ENCODE measurements around the gene ABCA13.

ABCA13 gene

GRCh38 chr7:48426966-48427555 is 255.8 kb downstream of the ABCA13 start:
- TF ChIP-seq SIN3A (IDR thresholded peaks at IDR 0.05; ENCODE audit: borderline replicate concordance, insufficient read depth, low read length) (no peak), REST (IDR thresholded peaks at IDR 0.05; ENCODE audit: insufficient read depth in 1 of 2, low read depth in 2 of 2, low read length in 2 of 2) (no peak), FOXP2 (optimal IDR thresholded peaks at IDR 0.05; ENCODE audit: borderline replicate concordance, extremely low read depth, extremely low read length, insufficient read depth) (no peak), POLR2AphosphoS5 (IDR thresholded peaks at IDR 0.05; ENCODE audit: low read depth, low read length) (no peak), TAF1 (IDR thresholded peaks at IDR 0.05; ENCODE audit: borderline replicate concordance, insufficient read depth, low read length) (no peak)

- TF ChIP-seq REST (IDR thresholded peaks at IDR 0.05; ENCODE audit: insufficient read depth in 1 of 2, low read depth in 2 of 2, low read length in 2 of 2), result no peak
- TF ChIP-seq POLR2AphosphoS5 (IDR thresholded peaks at IDR 0.05; ENCODE audit: low read depth, low read length), result no peak
- TF ChIP-seq FOXP2 (optimal IDR thresholded peaks at IDR 0.05; ENCODE audit: borderline replicate concordance, extremely low read depth, extremely low read length, insufficient read depth), result no peak
- no peak for TF ChIP-seq TAF1 (IDR thresholded peaks at IDR 0.05; ENCODE audit: borderline replicate concordance, insufficient read depth, low read length)
- no peak for TF ChIP-seq SIN3A (IDR thresholded peaks at IDR 0.05; ENCODE audit: borderline replicate concordance, insufficient read depth, low read length)
These were observed 256.4 kb downstream of the ABCA13 start for GRCh38 chr7:48427671-48428070.

- TF ChIP-seq SIN3A (IDR thresholded peaks at IDR 0.05; ENCODE audit: borderline replicate concordance, insufficient read depth, low read length) (no peak), FOXP2 (optimal IDR thresholded peaks at IDR 0.05; ENCODE audit: borderline replicate concordance, extremely low read depth, extremely low read length, insufficient read depth) (no peak), REST (IDR thresholded peaks at IDR 0.05; ENCODE audit: insufficient read depth in 1 of 2, low read depth in 2 of 2, low read length in 2 of 2) (no peak), POLR2AphosphoS5 (IDR thresholded peaks at IDR 0.05; ENCODE audit: low read depth, low read length) (no peak), TAF1 (IDR thresholded peaks at IDR 0.05; ENCODE audit: borderline replicate concordance, insufficient read depth, low read length) (no peak)
These were observed 256.9 kb downstream of the ABCA13 start for GRCh38 chr7:48428091-48428684.

- no peak for TF ChIP-seq FOXP2 (optimal IDR thresholded peaks at IDR 0.05; ENCODE audit: borderline replicate concordance, extremely low read depth, extremely low read length, insufficient read depth)
- no peak for TF ChIP-seq SIN3A (IDR thresholded peaks at IDR 0.05; ENCODE audit: borderline replicate concordance, insufficient read depth, low read length)
- TF ChIP-seq REST (IDR thresholded peaks at IDR 0.05; ENCODE audit: insufficient read depth in 1 of 2, low read depth in 2 of 2, low read length in 2 of 2), result no peak
- TF ChIP-seq TAF1 (IDR thresholded peaks at IDR 0.05; ENCODE audit: borderline replicate concordance, insufficient read depth, low read length), result no peak
- no peak for TF ChIP-seq POLR2AphosphoS5 (IDR thresholded peaks at IDR 0.05; ENCODE audit: low read depth, low read length)
These were observed 257.9 kb downstream of the ABCA13 start for GRCh38 chr7:48429117-48429516.
